Upper lobe of left lung (tissue), 4 donors: ENCODE data around the gene THRAP3.

Experiments used
- EP300 ChIP-seq, 4 donors: sonication (generic); formaldehyde crosslinking; IDR thresholded peaks; one replicate each; pipeline ENCODE4 v1.5.1; 2017; ENCODE audit warnings: antibody characterized with exemption in 4 of 4, control low read depth in 2 of 4
- POLR2A ChIP-seq, 4 donors: fragments of 450-650 bp; IDR thresholded peaks; one replicate each; pipeline ENCODE4 v1.5.1; 2016 to 2017; ENCODE audit warnings: antibody characterized with exemption in 4 of 4, mild to moderate bottlenecking in 2 of 4
- POLR2AphosphoS5 ChIP-seq, 2 donors: sonication (generic); formaldehyde crosslinking; IDR thresholded peaks; one replicate each; pipeline ENCODE4 v1.5.1; 2017; ENCODE audit warnings: antibody characterized with exemption in 2 of 2
- TF ChIP-seq, protein P1 (sequence below), 6 experiments: fragments of 450-650 bp in 4 of 6; fragments of 200-600 bp in 2 of 6; sonication (generic) in 2 of 6; IDR thresholded peaks; one replicate each; pipeline ENCODE4 v1.5.1; 2016 to 2019; ENCODE audit warnings: antibody characterized with exemption in 6 of 6

DNA sequence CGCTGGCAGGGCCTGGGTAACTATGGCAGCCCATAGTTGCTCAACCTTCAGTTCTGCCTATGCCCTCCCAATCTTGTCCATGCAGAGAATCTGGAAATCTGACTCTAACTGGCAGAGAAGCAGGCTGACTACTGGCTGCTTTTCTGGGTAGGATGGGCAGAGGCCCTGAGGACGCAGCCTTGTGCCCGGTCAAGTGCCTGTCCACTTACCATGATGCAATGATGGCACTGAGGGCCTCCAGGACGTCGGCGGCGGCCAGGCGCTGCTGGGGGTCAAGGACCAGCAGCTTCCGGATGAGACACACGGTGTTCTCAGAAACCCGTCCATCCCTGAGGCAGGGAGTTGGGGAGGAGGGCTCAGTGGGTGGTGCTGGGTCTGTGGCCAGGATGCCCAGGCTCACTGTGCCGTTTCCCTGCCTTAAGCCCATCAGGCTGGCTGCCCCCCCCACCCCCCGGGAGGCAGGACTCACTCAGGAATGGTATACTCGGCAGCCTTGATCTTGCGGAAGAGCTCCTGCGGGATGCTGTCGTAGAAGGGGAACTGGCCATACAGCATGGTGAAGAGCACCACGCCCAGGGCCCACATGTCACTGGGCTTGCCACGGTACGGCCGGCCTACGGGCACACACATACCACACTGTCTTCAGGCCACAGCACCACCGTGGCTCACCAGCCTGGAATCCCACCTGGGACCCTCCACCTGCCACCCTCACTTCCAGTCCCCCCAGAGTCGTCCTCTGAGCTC is 119.6 kb downstream of the THRAP3 start:
- no peak for TF ChIP-seq POLR2A (IDR thresholded peaks at IDR 0.05)
- TF ChIP-seq, protein P1, sequence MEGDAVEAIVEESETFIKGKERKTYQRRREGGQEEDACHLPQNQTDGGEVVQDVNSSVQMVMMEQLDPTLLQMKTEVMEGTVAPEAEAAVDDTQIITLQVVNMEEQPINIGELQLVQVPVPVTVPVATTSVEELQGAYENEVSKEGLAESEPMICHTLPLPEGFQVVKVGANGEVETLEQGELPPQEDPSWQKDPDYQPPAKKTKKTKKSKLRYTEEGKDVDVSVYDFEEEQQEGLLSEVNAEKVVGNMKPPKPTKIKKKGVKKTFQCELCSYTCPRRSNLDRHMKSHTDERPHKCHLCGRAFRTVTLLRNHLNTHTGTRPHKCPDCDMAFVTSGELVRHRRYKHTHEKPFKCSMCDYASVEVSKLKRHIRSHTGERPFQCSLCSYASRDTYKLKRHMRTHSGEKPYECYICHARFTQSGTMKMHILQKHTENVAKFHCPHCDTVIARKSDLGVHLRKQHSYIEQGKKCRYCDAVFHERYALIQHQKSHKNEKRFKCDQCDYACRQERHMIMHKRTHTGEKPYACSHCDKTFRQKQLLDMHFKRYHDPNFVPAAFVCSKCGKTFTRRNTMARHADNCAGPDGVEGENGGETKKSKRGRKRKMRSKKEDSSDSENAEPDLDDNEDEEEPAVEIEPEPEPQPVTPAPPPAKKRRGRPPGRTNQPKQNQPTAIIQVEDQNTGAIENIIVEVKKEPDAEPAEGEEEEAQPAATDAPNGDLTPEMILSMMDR (IDR thresholded peaks at IDR 0.05) = no peak
- no peak for TF ChIP-seq POLR2AphosphoS5 (IDR thresholded peaks at IDR 0.05)
- TF ChIP-seq EP300 (IDR thresholded peaks at IDR 0.05) = no peak
